Panc1 (cell line): ENCODE measurements around the gene SPDYE6.

Source experiments
- CTCF ChIP-seq: fragments of 450-650 bp; IDR thresholded peaks from 2 replicates; pipeline ENCODE4 v1.5.1; 2017; ENCODE audit warnings: mild to moderate bottlenecking
- POLR2AphosphoS5 ChIP-seq: IDR thresholded peaks from 2 replicates; pipeline ENCODE4 v1.6.1; 2012; ENCODE audit warnings: mild to moderate bottlenecking, low read depth, low read length, moderate library complexity
- TCF7L2 ChIP-seq: IDR thresholded peaks from 2 replicates; pipeline ENCODE4 v1.6.1; 2011; ENCODE audit warnings: mild to moderate bottlenecking, low read depth, low read length, inconsistent platforms

GRCh38 chr7:102376964-102377466, 20.8 kb upstream of the SPDYE6 start:
- TF ChIP-seq POLR2AphosphoS5: no peak
- no peak for TF ChIP-seq CTCF
- TF ChIP-seq TCF7L2: no peak
